Forelimb muscle (tissue), 1 donor: ENCODE measurements around the gene PHKG1. TPM values are rescaled to one million over a fixed set of nuclear protein-coding genes. Genes with fewer than 3 reads are reported as not detected.
"Not testable (repeated sequence)": the region's sequence is repeated elsewhere in the genome, so short reads cannot be mapped to it uniquely, and the experiment has no call there.

ENCODE experiments used
- DNase-seq: peaks from one replicate; pipeline ENCODE4 v3.0.0-alpha.2; 2013; ENCODE audit warnings: low read depth
- polyA plus RNA-seq: library from polyadenylated mRNA; unstranded; fragments of 120-200 nt; gene quantifications from one replicate; pipeline ENCODE4 v1.2.1, GENCODE V29; 2013; ENCODE audit not compliant: insufficient read length

Gene PHKG1
- polyA plus RNA-seq, 1 donor, result 41.5 TPM

DNA sequence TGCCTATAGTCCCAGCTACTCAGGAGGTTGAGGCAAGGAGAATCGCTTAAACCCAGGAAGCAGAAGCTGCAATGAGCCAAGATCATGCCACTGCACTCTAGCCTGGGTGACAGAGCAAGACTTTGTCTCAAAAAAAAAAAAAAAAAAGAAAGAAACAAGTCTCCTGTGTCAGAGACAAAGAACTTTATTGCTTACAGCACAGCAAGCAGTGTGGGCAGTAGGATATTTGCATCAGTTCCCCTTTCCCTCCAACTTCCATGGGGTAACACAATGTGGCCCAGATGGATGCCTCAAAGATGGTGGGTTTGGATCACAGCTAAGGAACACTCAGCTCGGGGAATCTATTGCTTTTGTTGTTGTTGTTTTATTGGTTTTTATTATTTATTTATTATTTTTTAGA, 47.0 kb downstream of the PHKG1 start:
- not testable (repeated sequence) for DNase-seq

- no peak for DNase-seq
Measured at GRCh38 chr7:56040730-56041129, 52.0 kb downstream of the PHKG1 start.

DNA sequence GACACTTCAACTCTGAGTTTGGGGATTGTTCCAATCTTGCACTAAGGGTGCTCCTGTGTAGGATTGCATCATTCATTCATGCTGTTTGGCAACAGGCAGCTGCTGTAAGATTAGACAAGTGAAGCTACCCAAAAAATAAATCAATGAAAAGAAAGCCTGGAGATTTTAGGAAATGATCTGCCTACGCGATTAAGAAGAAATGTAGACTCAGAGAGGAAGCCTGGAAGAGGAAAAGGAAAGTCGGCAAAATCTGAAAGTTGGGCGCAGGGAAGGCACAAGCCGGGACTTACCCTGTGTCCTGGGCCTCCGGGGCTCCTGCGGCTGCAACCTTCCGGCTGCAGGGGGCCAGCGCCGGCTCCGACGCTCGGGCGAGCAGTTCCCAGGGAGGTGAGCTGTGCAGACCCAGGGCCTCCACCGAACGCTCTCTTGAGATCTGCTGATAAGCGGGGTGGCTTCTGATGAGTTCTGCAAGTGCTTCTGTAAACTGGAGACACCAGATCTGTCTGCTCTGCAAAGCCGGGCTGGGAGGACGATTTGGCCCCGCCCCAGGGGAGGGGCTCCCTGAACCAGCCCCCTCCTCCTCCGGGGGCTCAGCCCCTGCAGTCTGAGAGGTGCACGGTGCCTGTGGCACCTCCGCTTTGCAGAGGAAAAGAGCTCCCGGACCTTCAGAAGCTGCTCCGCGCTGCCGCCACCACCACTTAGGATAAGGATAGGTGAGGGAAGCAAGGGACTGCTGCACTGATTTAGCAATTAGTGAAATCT, 58.9 kb downstream of the PHKG1 start:
- DNase-seq, result no peak

GRCh38 chr7:56032578-56032977, 60.2 kb downstream of the PHKG1 start:
- DNase-seq, result not testable (repeated sequence)

- not testable (repeated sequence) for DNase-seq
Measured at GRCh38 chr7:56031556-56031955, 61.2 kb downstream of the PHKG1 start.

DNA sequence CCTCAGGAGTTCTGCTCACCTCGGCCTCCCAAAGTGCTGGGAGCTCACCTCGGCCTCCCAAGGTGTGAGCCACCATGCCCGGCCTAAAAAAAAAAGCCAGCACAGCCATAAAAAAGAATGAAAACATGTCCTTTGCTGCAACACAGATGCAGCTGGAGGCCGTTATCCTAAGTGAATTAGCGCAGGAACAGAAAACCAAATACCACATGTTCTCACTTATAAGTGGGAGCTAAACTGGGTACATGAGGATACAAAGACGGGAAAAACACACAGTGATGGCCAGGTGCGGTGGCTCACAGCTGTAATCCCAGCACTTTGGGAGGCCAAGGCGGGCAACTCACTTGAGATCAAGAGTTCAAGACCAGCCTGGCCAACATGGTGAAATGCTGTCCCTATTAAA, 62.4 kb downstream of the PHKG1 start:
- DNase-seq, result no peak

Other genes with a start within 250 kb of the PHKG1 start
- 0.09 TPM for gene SEPTIN14, start 230.2 kb downstream of the PHKG1 start, polyA plus RNA-seq
- gene ZNF713, start 205.5 kb downstream of the PHKG1 start, polyA plus RNA-seq, result 6.3 TPM
- gene MRPS17, start 141.1 kb downstream of the PHKG1 start, polyA plus RNA-seq, result 14.5 TPM
- gene NIPSNAP2, start 128.4 kb downstream of the PHKG1 start, polyA plus RNA-seq, result 107 TPM
- gene PSPH, start 41.5 kb downstream of the PHKG1 start, polyA plus RNA-seq, result 16.9 TPM
- gene CCT6A, start 41.2 kb downstream of the PHKG1 start, polyA plus RNA-seq, result 151 TPM
- 51.1 TPM for gene SUMF2, start 28.7 kb downstream of the PHKG1 start, polyA plus RNA-seq
- gene CHCHD2, start 13.5 kb upstream of the PHKG1 start, polyA plus RNA-seq, result 228 TPM
- gene NUPR2, start 23.5 kb upstream of the PHKG1 start, polyA plus RNA-seq, result not detected